Sigmoid colon (tissue), 7 donors: ENCODE data around the gene CDCA7L. TPM values are rescaled to one million over a fixed set of nuclear protein-coding genes. Genes with fewer than 3 reads are reported as not detected.

Source experiments
- DNase-seq: peaks from one replicate; pipeline ENCODE4 v3.0.0-alpha.2; 2019
- H3K27ac ChIP-seq, 4 donors: fragments of 200-600 bp; sonication (generic); one replicate each; pipeline ENCODE4 v1.5.1; 2016 to 2019; ENCODE audit warnings: mild to moderate bottlenecking in 1 of 4
- H3K27me3 ChIP-seq, 3 donors: fragments of 200-600 bp; sonication (generic); one replicate each; pipeline ENCODE4 v1.5.1; 2019; ENCODE audit warnings: mild to moderate bottlenecking in 1 of 3
- H3K36me3 ChIP-seq, 4 donors: fragments of 200-600 bp; sonication (generic); one replicate each; pipeline ENCODE4 v1.5.1; 2016 to 2019
- H3K4me1 ChIP-seq, 4 donors: fragments of 200-600 bp; sonication (generic); one replicate each; pipeline ENCODE4 v1.5.1; 2017 to 2019
- H3K4me3 ChIP-seq, 4 donors: fragments of 200-600 bp; sonication (generic); one replicate each; pipeline ENCODE4 v1.5.1; 2017 to 2019; ENCODE audit warnings: mild to moderate bottlenecking in 2 of 4, moderate library complexity in 1 of 4
- H3K9me3 ChIP-seq, 4 donors: fragments of 200-600 bp in 3 of 4; sonication (generic) in 3 of 4; one replicate each; pipeline versions ENCODE4 v1.5.1 to v1.6.1; 2013 to 2019
- EP300 ChIP-seq, 4 donors: sonication (generic); formaldehyde crosslinking; IDR thresholded peaks; one replicate each; pipeline ENCODE4 v1.6.1; 2017; ENCODE audit warnings: antibody characterized with exemption in 4 of 4
- POLR2A ChIP-seq, 2 donors: fragments of 450-650 bp; IDR thresholded peaks; one replicate each; pipeline ENCODE4 v1.6.1; 2016; ENCODE audit warnings: antibody characterized with exemption in 2 of 2, mild to moderate bottlenecking in 2 of 2, moderate library complexity in 2 of 2
- POLR2AphosphoS5 ChIP-seq, 4 donors: sonication (generic); formaldehyde crosslinking; IDR thresholded peaks; one replicate each; pipeline ENCODE4 v1.6.1; 2017; ENCODE audit warnings: antibody characterized with exemption in 4 of 4
- WGBS, 2 donors: extraction: QIAGEN DNeasy Blood & Tissue Kit; methylation state at CpG; one replicate each; pipeline ENCODE4 v1.1.7; 2013; 5-methylcytosine and 5-hydroxymethylcytosine counted together
- intact Hi-C: fragments of 100-400 bp; cut with DNase I; formaldehyde crosslinking; loops from one replicate; pipeline ENCODE4 v1.15.1; 2023
- polyA plus RNA-seq, 3 donors: library from polyadenylated mRNA; stranded (reverse); fragments of 200-250 nt; gene quantifications; one replicate each; pipeline ENCODE4 v1.2.3, GENCODE V29; 2013
- total RNA-seq, 4 donors: library from RNA; depleted of rRNA; stranded (reverse); fragments of >200 nt; gene quantifications; one replicate each; pipeline ENCODE4 v1.1.0, GENCODE V29; 2016
- TF ChIP-seq, protein P1 (sequence below), 4 experiments: fragments of 450-650 bp in 3 of 4; fragments of 200-600 bp in 1 of 4; IDR thresholded peaks; one replicate each; pipeline ENCODE4 v1.5.1; 2016 to 2019; ENCODE audit warnings: antibody characterized with exemption in 4 of 4, mild to moderate bottlenecking in 3 of 4, moderate library complexity in 2 of 4
- donor health status: healthy with polysubstance abuse.
- donor health status: Bipolar disorder and iron deficiency.
- donor health status: healthy.

Gene CDCA7L
- total and polyA plus RNA-seq, 7 donors = 12.3 to 55.9 (median 23.5) TPM

DNA sequence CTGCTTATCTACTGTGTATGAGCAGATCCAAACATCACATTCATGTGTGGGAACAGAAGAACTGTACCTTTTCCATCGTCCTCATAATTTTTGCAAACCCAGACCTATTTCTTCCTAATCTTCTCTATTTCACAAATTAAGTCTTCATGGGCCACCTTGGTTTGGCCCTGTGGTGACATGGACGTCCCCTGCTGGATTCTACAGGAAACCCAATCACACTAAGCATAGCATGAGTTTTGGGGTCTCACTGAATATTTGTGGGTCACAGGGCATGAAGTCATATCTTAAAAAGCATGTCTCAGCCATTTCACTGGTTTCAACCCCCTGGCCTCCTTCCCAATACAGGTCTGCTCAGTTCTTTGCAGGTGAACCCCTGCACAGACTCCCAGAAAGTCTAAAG is 35.8 kb upstream of the CDCA7L start:
- no peak for DNase-seq
- no peaks in the 10 kb centered on the region for H3K27me3 ChIP-seq
- intact Hi-C loops = no loop called here
- no peak overlapping the region for H3K4me3 ChIP-seq
- H3K27ac ChIP-seq = no peak overlapping the region
- 73 to 88% methylated on average over 2 of the region's 2 CpGs for WGBS, 2 donors
- TF ChIP-seq POLR2AphosphoS5 (IDR thresholded peaks at IDR 0.05) (no peak), EP300 (IDR thresholded peaks at IDR 0.05) (no peak), POLR2A (IDR thresholded peaks at IDR 0.05) (no peak)
- TF ChIP-seq, protein P1, sequence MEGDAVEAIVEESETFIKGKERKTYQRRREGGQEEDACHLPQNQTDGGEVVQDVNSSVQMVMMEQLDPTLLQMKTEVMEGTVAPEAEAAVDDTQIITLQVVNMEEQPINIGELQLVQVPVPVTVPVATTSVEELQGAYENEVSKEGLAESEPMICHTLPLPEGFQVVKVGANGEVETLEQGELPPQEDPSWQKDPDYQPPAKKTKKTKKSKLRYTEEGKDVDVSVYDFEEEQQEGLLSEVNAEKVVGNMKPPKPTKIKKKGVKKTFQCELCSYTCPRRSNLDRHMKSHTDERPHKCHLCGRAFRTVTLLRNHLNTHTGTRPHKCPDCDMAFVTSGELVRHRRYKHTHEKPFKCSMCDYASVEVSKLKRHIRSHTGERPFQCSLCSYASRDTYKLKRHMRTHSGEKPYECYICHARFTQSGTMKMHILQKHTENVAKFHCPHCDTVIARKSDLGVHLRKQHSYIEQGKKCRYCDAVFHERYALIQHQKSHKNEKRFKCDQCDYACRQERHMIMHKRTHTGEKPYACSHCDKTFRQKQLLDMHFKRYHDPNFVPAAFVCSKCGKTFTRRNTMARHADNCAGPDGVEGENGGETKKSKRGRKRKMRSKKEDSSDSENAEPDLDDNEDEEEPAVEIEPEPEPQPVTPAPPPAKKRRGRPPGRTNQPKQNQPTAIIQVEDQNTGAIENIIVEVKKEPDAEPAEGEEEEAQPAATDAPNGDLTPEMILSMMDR (IDR thresholded peaks at IDR 0.05) = no peak
- H3K9me3 ChIP-seq = no peaks in the 10 kb centered on the region
- H3K36me3 ChIP-seq = no peaks in the 10 kb centered on the region
- H3K4me1 ChIP-seq = no peaks in the 10 kb centered on the region

DNA sequence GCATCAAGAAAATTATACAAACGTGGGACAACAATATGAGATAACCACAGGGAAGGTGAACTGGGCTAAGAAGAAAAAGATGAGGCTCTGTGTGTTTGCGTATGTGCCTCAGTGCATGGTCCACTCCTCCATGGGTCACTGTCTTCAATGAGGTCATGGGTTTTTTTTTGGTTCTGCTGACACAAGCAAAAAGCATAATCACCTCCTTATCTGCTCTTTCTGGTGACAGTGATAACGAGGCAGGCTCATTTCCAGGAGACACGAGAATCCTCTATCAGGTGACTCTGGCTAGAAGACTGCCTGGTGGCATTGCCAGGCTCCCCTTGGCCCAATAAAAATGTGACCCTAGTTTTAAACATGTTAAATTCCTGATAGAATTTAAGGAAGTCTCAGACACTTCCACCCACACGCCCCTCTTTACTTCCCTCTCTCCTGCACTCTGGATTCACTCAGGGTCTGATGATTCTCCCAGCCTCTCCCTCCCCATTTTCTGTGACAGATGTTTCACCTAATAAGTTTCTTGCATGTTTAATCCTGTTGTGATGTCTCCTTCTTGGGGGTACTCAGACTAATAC is 35.3 kb upstream of the CDCA7L start:
- TF ChIP-seq POLR2AphosphoS5 (IDR thresholded peaks at IDR 0.05) (no peak), POLR2A (IDR thresholded peaks at IDR 0.05) (no peak), EP300 (IDR thresholded peaks at IDR 0.05) (no peak)
- TF ChIP-seq, protein P1 (IDR thresholded peaks at IDR 0.05) = no peak
- Histone ChIP-seq H3K27ac (no peak overlapping the region), H3K9me3 (no peaks in the 10 kb centered on the region), H3K4me1 (no peaks in the 10 kb centered on the region), H3K4me3 (no peak overlapping the region), H3K27me3 (no peaks in the 10 kb centered on the region), H3K36me3 (no peaks in the 10 kb centered on the region)
- WGBS, 2 donors = 49 to 72% methylated on average over 5 of the region's 5 CpGs
- intact Hi-C loops = no loop called here
- DNase-seq = no peak

DNA sequence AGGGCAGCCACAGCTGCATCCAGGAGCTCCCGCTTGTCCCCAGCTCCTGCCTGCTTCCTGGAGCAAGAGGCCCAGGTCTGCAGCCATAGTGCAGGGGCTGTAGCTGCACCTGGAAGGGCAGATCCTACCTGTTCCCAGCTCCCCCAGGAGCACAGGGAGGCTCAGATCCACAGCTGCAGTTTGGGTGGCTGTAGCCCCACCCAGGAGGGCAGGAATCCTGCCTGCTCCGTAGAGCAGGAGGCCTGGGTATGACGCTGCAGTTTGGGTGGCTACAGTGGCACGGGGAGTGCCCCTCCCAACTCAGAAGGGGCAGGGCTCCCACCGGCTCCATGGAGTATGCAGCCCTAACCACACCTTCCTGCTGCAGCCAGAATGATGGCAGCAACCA is 26.7 kb upstream of the CDCA7L start:
- TF ChIP-seq POLR2AphosphoS5 (IDR thresholded peaks at IDR 0.05) = no peak
- TF ChIP-seq EP300 (IDR thresholded peaks at IDR 0.05) = no peak
- TF ChIP-seq, protein P1 (IDR thresholded peaks at IDR 0.05) = no peak
- no peak for TF ChIP-seq POLR2A (IDR thresholded peaks at IDR 0.05)
- no peak for DNase-seq
- H3K4me1 ChIP-seq = no peaks in the 10 kb centered on the region
- 37 to 52% methylated on average over 5 of the region's 5 CpGs for WGBS, 2 donors
- H3K36me3 ChIP-seq = no peaks in the 10 kb centered on the region
- no peaks in the 10 kb centered on the region for H3K9me3 ChIP-seq
- no peak overlapping the region for H3K4me3 ChIP-seq
- no peak overlapping the region for H3K27ac ChIP-seq
- intact Hi-C loops = no loop called here
- H3K27me3 ChIP-seq = no peaks in the 10 kb centered on the region

DNA sequence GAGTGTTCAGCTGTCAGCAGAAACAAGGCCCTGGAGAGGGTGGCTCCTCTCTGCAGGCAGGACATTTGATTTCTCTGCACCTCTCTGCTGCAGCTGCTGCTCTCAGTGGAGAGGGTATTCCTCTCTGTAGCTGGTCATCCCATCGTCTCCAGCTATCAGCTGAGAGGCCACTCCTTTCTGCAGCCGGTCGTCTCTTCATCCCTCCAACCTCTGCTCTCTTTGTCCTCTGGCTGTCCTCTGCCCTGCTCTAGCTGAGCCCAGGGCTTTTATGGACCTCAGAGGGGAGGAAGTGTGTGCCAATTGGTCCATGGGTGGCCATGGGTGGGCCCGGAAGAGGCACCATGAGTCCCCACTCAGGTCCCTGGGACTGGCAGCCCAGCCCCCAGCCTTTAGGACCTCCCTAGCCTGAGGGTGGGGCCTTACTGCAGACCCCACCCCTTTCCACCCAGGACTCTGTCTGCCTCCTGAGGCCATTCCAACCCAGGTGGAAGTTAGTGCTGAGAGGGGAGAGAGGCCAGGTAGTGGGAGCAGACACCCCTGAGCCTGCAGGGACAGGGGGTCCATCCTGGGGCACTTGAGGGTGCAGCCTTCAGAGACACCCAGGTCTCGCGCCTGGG is 26.2 kb upstream of the CDCA7L start:
- H3K36me3 ChIP-seq = no peaks in the 10 kb centered on the region

More for the DNA sequence above, 26.2 kb upstream of the CDCA7L start:
- Histone ChIP-seq H3K4me1 (no peaks in the 10 kb centered on the region), H3K9me3 (no peaks in the 10 kb centered on the region), H3K27me3 (no peaks in the 10 kb centered on the region), H3K4me3 (no peak overlapping the region), H3K27ac (no peak overlapping the region)
- intact Hi-C loops = no loop called here
- TF ChIP-seq EP300 (IDR thresholded peaks at IDR 0.05) = no peak
- no peak for TF ChIP-seq POLR2A (IDR thresholded peaks at IDR 0.05)
- no peak for TF ChIP-seq POLR2AphosphoS5 (IDR thresholded peaks at IDR 0.05)
- TF ChIP-seq, protein P1 (IDR thresholded peaks at IDR 0.05) = no peak
- DNase-seq = no peak
- 85 to 92% methylated on average over 6 of the region's 6 CpGs for WGBS, 2 donors
